K562 (cell line): ENCODE data around the gene AMMECR1. TPM values are rescaled to one million over a fixed set of nuclear protein-coding genes. Genes with fewer than 3 reads are reported as not detected.
A peak's percentile ranks its signal among the peaks of the same experiment; 100 is the strongest.

Source experiments
- ATAC-seq: fragments of 200-7000 bp; cut with Tn5 transposase; 3 replicates; pipeline ENCODE4 v1.9.1; 2020; ENCODE audit warnings: moderate library complexity
- BruUV-seq: library from RNA; stranded (reverse); fragments of 400-500 nt; replicated peaks from 2 replicates; lab custom pipeline; 2021; lab: Mats Ljungman, UMichigan
- CTCF ChIA-PET: fragments of 300-600 bp; formaldehyde crosslinking; extraction: SDS; loops from one replicate; lab custom pipeline; 2021; ENCODE audit warnings: low intra/inter-chr PET ratio; lab: Yijun Ruan, JAX
- POLR2A ChIA-PET: fragments of 300-600, 350-650 bp; sonication (Branson Sonifier 250); formaldehyde crosslinking; extraction: SDS; loops from one replicate; lab custom pipeline; 2021; ENCODE audit warnings: antibody characterized with exemption, inconsistent platforms; lab: Yijun Ruan, JAX
- DNase-seq, 4 experiments: peaks; one replicate each; pipeline versions ENCODE4 v3.0.0 to v3.0.0-alpha.2; 2011 to 2018; ENCODE audit warnings: low spot score in 3 of 4, mixed read lengths in 3 of 4; ENCODE audit errors: extremely low read depth in 1 of 4
- FAIRE-seq: peaks from 2 replicates; lab custom pipeline; 2011; peaks lifted over from hg19 to GRCh38; lab: Jason Lieb, UNC
- H2AFZ ChIP-seq: 2 replicates; pipeline ENCODE4 v1.6.0; 2011; ENCODE audit warnings: low read depth, low read length, control low read depth, inconsistent platforms
- H3K27ac ChIP-seq: fragments of 200-600 bp; 3 replicates; pipeline ENCODE4 v1.8.0; 2011; ENCODE audit warnings: low read depth, mild to moderate bottlenecking, control low read depth, inconsistent platforms, low read length, moderate library complexity, mixed read lengths; ENCODE audit errors: extremely low read depth
- H3K27me3 ChIP-seq, 2 experiments: fragments of 300-600 bp in 1 of 2; 2 replicates in 1 of 2; 3 replicates in 1 of 2; pipeline versions ENCODE4 v1.6.0 to v1.8.0; 2011; ENCODE audit warnings: inconsistent platforms in 2 of 2, low read length in 2 of 2, mild to moderate bottlenecking in 1 of 2, mixed read lengths in 1 of 2, moderate library complexity in 1 of 2; ENCODE audit not compliant: control insufficient read depth in 2 of 2, insufficient read depth in 2 of 2
- H3K36me3 ChIP-seq: fragments of 300-600 bp; 3 replicates; pipeline ENCODE4 v1.8.0; 2011; ENCODE audit warnings: mild to moderate bottlenecking, low read length, inconsistent platforms; ENCODE audit not compliant: control insufficient read depth, insufficient read depth
- H3K4me1 ChIP-seq, 2 experiments: fragments of 200-600 bp in 1 of 2; replicated peaks in 1 of 2; 2 replicates in 1 of 2; 3 replicates in 1 of 2; pipeline versions ENCODE4 v1.5.1 to v1.8.0; 2011; ENCODE audit warnings: inconsistent platforms in 2 of 2, low read length in 2 of 2, mild to moderate bottlenecking in 1 of 2, mixed read lengths in 1 of 2, moderate library complexity in 1 of 2; ENCODE audit not compliant: control insufficient read depth in 2 of 2, insufficient read depth in 2 of 2
- H3K4me2 ChIP-seq: 2 replicates; pipeline ENCODE4 v1.6.1; 2011; ENCODE audit warnings: low read length, control low read depth, inconsistent platforms, mixed read lengths; ENCODE audit not compliant: insufficient read depth
- H3K4me3 ChIP-seq: fragments of 200-600 bp; sonication (generic), shearing (Covaris generic); 2 replicates; pipeline ENCODE4 v1.5.1; 2016; ENCODE audit warnings: control low read depth, inconsistent platforms
- H3K79me2 ChIP-seq: fragments of 200-600 bp; 3 replicates; pipeline ENCODE4 v1.8.0; 2011; ENCODE audit warnings: low read length, inconsistent platforms; ENCODE audit not compliant: control insufficient read depth, insufficient read depth
- H3K9ac ChIP-seq, 2 experiments: 2 replicates each; pipeline versions ENCODE4 v1.6.0 to v1.6.1; 2011; ENCODE audit warnings: low read depth in 2 of 2, low read length in 2 of 2, control low read depth in 1 of 2, inconsistent platforms in 1 of 2, mild to moderate bottlenecking in 1 of 2, mixed read lengths in 1 of 2; ENCODE audit not compliant: insufficient read depth in 1 of 2
- H3K9me1 ChIP-seq: one replicate; pipeline ENCODE4 v1.6.0; 2011; ENCODE audit warnings: inconsistent platforms, mild to moderate bottlenecking, low read length, moderate library complexity; ENCODE audit not compliant: control insufficient read depth, insufficient read depth
- H3K9me3 ChIP-seq: replicated peaks from 2 replicates; pipeline ENCODE4 v1.5.1; 2011; ENCODE audit warnings: low read depth, low read length, inconsistent platforms; ENCODE audit not compliant: control insufficient read depth, insufficient read depth
- H4K20me1 ChIP-seq: replicated peaks from 2 replicates; pipeline ENCODE4 v1.6.1; 2011; ENCODE audit warnings: low read length, inconsistent platforms, mixed read lengths; ENCODE audit not compliant: control insufficient read depth, insufficient read depth
- C11orf30 ChIP-seq: fragments of 450-650 bp; IDR thresholded peaks from 2 replicates; pipeline ENCODE4 v1.6.1; 2016; ENCODE audit warnings: low read depth, mild to moderate bottlenecking
- CREB1 ChIP-seq, 2 experiments: sonication (generic) in 1 of 2; formaldehyde crosslinking in 1 of 2; IDR thresholded peaks; 2 replicates each; pipeline versions ENCODE4 v1.6.1 to v1.8.0; 2012 to 2022; ENCODE audit warnings: inconsistent platforms in 1 of 2, mild to moderate bottlenecking in 1 of 2, missing genetic modification reagents in 1 of 2, moderate library complexity in 1 of 2
- FOSL1 ChIP-seq: fragments of 200-800 bp; sonication (Bioruptor generic); conservative IDR thresholded peaks from 2 replicates; pipeline ENCODE4 v1.6.1; 2016; ENCODE audit warnings: missing genetic modification characterization, missing compliant biosample characterization
- NFE2 ChIP-seq: IDR thresholded peaks from 2 replicates; pipeline ENCODE4 v1.6.1; 2014; ENCODE audit warnings: antibody characterized with exemption, low read depth
- PURB ChIP-seq: sonication (generic); formaldehyde crosslinking; IDR thresholded peaks from 2 replicates; pipeline ENCODE4 v1.9.0; 2021; ENCODE audit warnings: low read depth, mild to moderate bottlenecking, missing genetic modification reagents
- TBP ChIP-seq: optimal IDR thresholded peaks from 2 replicates; pipeline ENCODE3; 2011; ENCODE audit warnings: low read depth, low read length, improper control_type of control experiment
- ZNF316 ChIP-seq: fragments of 450-650 bp; IDR thresholded peaks from 2 replicates; pipeline ENCODE4 v1.6.1; 2016
- WGBS: fragments of 100-300 bp; shearing (Covaris generic); methylation state at CpG from one replicate; pipeline ENCODE4 v1.1.6; 2016; ENCODE audit warnings: low coverage, mixed read lengths; ENCODE audit not compliant: insufficient coverage; ENCODE audit errors: missing lambda C conversion rate; 5-methylcytosine and 5-hydroxymethylcytosine counted together
- in situ Hi-C: fragments of 300-500 bp; cut with MboI; formaldehyde crosslinking; loops from 4 replicates; pipeline ENCODE4 v1.15.0; 2018; ENCODE audit warnings: inconsistent platforms, mixed read lengths
- intact Hi-C: fragments of 100-400 bp; cut with micrococcal nuclease; formaldehyde crosslinking; loops from 2 replicates; pipeline ENCODE4 v1.14.2; 2022
- polyA plus RNA-seq, 8 experiments: library from polyadenylated mRNA; depleted of rRNA in 4 of 8; stranded (reverse) in 5 of 8; unstranded in 3 of 8; fragments of >200 nt; fragmentation: Nextera tagmentation in 2 of 8; fragmentation: Illumina TruSeq in 1 of 8; extraction: Ambion mirVana in 2 of 8; extraction: Trizol in 1 of 8; gene quantifications; 2 replicates each; pipeline versions ENCODE4 v1.2.1 to v1.2.3, GENCODE V29; 2011 to 2014; ENCODE audit warnings: inconsistent platforms in 1 of 8, missing spikeins in 1 of 8
- total RNA-seq, 7 experiments: library from RNA; depleted of rRNA in 6 of 7; stranded (reverse); fragments of >200 nt in 6 of 7; fragmentation: Illumina TruSeq in 2 of 7; extraction: Trizol in 2 of 7; gene quantifications; 2 replicates each; pipeline versions ENCODE4 v1.2.1 to v1.2.3, GENCODE V29; 2011 to 2021; ENCODE audit warnings: low replicate concordance in 1 of 7

The AMMECR1 gene
- total and polyA plus RNA-seq, 9 of the 15 experiments (the other 6 are each of a cell fraction or from before 2014, with no cell fraction given), result 13.9 to 36.7 (median 23.6) TPM

GRCh38 chrX:110294087-110294486, 23.8 kb downstream of the AMMECR1 start:
- Histone ChIP-seq H3K9me1 (no peaks in the 10 kb centered on the region), H3K9me3 (0 out of 2 replicates have a peak, but pooled peaks cover 4% of the 10 kb centered on the region), H3K4me1 (no peaks in the 10 kb centered on the region; a peak in 1 of 5 replicates), H4K20me1 (no peaks in the 10 kb centered on the region), H2AFZ (no peak overlapping the region), H3K9ac (no peak overlapping the region), H3K27ac (no peak overlapping the region), H3K4me2 (peak overlapping the region; percentile 4; the same call in 1 of the 2 replicates), H3K27me3 (no peaks in the 10 kb centered on the region), H3K79me2 (peaks cover 78% of the 10 kb centered on the region), H3K4me3 (no peak overlapping the region), H3K36me3 (no peaks in the 10 kb centered on the region)
- peak; percentile 71 for ATAC-seq
- TF ChIP-seq CREB1 (IDR thresholded peaks at IDR 0.05) (no peak), CREB1 (CRISPR knock-in tag; IDR thresholded peaks at IDR 0.05) (no peak), ZNF316 (peak; percentile 13; the same call in 1 of the 2 replicates), NFE2 (peak; percentile 62), C11orf30 (peak; percentile 42; the same call in 1 of the 2 replicates), PURB (CRISPR knock-in tag) (no peak), FOSL1 (tag) (0 out of 2 replicates have a peak, but pooled peaks have one; percentile 3)
- POLR2A ChIA-PET, result interaction anchor here (0.7 kb wide), 1 partner anchor 27 kb away, joined by 3 read pairs; no protein-coding TSS in a partner anchor
- in situ Hi-C loops, result no loop called here
- WGBS, result 21% methylated on average over 2 of the region's 2 CpGs
- peak in 1 of 4 experiments; percentile 22 for DNase-seq
- no TSS peak for BruUV-seq
- intact Hi-C loops, result no loop called here
- CTCF ChIA-PET, result no interaction called here
- FAIRE-seq, result no peak

GRCh38 chrX:110293658-110294057, 24.2 kb downstream of the AMMECR1 start:
- H3K9me3 ChIP-seq, result 0 out of 2 replicates have a peak, but pooled peaks cover 4% of the 10 kb centered on the region
- CTCF ChIA-PET, result no interaction called here
- H3K4me2 ChIP-seq, result no peak overlapping the region
- H3K27me3 ChIP-seq, result no peaks in the 10 kb centered on the region
- no TSS peak for BruUV-seq
- no peaks in the 10 kb centered on the region for H3K9me1 ChIP-seq
- no peaks in the 10 kb centered on the region; a peak in 1 of 5 replicates for H3K4me1 ChIP-seq
- peaks cover 78% of the 10 kb centered on the region for H3K79me2 ChIP-seq
- FAIRE-seq (no peak), DNase-seq (no peak), ATAC-seq (no peak)
- H3K36me3 ChIP-seq, result no peaks in the 10 kb centered on the region
- no peak overlapping the region for H3K4me3 ChIP-seq
- in situ Hi-C loops, result no loop called here
- H3K27ac ChIP-seq, result no peak overlapping the region
- TF ChIP-seq FOSL1 (tag) (peak; percentile 29; the same call in 1 of the 2 replicates), TBP (no peak)
- TF ChIP-seq, all 486 proteins: peak for 1
- H2AFZ ChIP-seq, result no peak overlapping the region
- H4K20me1 ChIP-seq, result no peaks in the 10 kb centered on the region
- H3K9ac ChIP-seq, result no peak overlapping the region
- POLR2A ChIA-PET, result no interaction called here
- intact Hi-C loops, result no loop called here
